ENCODE data around the gene CEBPZ.
"Not testable (repeated sequence)": the region's sequence is repeated elsewhere in the genome, so short reads cannot be mapped to it uniquely, and the experiment has no call there.

The CEBPZ gene, protein sequence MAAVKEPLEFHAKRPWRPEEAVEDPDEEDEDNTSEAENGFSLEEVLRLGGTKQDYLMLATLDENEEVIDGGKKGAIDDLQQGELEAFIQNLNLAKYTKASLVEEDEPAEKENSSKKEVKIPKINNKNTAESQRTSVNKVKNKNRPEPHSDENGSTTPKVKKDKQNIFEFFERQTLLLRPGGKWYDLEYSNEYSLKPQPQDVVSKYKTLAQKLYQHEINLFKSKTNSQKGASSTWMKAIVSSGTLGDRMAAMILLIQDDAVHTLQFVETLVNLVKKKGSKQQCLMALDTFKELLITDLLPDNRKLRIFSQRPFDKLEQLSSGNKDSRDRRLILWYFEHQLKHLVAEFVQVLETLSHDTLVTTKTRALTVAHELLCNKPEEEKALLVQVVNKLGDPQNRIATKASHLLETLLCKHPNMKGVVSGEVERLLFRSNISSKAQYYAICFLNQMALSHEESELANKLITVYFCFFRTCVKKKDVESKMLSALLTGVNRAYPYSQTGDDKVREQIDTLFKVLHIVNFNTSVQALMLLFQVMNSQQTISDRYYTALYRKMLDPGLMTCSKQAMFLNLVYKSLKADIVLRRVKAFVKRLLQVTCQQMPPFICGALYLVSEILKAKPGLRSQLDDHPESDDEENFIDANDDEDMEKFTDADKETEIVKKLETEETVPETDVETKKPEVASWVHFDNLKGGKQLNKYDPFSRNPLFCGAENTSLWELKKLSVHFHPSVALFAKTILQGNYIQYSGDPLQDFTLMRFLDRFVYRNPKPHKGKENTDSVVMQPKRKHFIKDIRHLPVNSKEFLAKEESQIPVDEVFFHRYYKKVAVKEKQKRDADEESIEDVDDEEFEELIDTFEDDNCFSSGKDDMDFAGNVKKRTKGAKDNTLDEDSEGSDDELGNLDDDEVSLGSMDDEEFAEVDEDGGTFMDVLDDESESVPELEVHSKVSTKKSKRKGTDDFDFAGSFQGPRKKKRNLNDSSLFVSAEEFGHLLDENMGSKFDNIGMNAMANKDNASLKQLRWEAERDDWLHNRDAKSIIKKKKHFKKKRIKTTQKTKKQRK
- total RNA-seq: 137 to 150 reads per million in 2 donors

DNA sequence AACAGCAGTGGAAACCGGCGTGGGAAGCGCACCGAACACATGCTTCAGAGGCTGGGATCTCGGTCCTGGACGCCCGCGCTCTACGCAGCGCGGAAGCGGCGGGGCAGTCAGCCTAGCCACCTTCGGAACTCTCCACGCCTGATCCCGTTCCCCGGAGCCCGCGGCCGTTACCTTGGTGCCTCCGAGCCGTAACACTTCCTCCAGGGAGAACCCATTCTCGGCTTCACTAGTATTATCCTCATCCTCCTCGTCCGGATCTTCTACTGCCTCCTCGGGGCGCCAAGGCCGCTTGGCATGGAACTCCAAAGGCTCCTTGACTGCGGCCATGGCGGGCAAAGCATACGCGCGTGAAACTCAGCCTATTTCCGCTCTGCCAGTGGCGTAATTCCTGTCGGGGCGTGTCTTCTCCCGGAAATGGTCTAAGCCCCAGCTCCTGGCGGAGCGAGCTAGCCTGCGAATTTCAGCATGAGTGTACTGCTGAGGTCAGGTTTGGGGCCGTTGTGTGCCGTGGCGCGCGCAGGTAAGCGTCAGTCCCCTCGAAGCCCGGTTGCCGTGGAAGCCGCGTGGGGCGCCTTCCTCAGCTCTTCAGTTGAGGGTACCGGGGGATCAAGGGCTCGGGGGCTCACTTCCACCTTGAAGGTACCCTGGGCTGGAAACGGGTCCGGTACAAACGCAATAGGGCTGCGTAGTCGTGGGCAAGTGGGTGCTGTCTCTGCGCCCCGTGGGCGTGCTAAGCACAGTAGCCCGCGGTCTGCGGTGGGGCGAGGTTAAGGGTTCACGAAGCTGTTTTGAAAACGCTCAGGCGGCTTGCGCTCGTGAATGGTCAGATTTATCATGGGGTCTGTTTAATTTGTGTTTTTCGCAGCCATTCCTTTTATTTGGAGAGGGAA, at the start of gene CEBPZ, which contains the start of gene NDUFAF7:
CEBPZ (minus strand) TSS at position 356 of the 890 bp plus-strand sequence; CDS start at position 327, 29 bp downstream.
NDUFAF7 (plus strand) TSS at position 418 of the 890 bp plus-strand sequence; CDS start at position 466, 48 bp downstream.
- DNase-seq: peak; percentile 58

DNA sequence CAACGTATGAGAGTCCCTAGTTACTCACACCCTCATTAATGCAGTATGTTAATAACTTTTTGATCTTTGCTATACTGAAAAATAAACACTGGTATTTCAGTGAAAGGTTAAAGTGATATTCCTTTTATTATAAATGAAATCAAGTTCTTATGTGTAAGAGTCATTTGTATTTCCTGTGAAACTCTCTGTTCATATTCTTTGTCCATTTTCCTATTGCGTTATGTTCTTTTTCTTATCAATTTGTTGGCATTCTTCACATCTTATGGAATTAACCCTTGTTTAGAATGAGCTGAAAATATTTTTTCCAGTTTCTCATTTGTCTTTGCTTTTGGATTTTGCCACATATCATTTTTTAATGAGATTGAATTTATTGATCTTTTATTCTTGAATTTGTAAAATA, 44.9 kb upstream of the CEBPZ start:
- no peak for DNase-seq

DNA sequence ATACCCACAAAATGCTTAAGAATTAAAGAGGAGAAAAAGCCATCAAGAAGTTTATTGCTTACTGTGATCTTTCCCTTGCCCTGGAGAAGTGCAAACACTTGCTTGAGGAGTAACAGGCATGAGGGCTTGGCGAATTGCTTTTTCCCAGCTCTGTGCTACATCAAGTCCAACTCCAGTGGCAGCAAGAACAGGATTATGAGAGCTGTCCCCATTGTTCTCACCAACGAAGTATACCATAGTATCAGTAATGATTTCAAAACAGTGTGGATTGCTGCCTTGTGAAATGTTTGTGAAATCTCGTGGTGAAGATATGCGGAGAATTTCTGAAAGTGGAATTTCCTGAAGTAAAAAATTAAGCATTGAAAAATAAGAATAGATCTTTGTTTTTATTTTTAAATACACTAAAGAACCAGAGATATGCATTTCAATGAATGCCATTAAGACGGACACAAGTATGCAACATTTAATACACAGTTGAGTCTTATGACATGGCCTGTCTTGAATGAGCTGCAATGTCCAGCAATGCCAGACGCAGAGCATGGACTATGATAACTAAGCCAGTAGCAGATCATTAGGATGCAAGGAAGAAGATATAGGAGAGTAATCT, 43.1 kb upstream of the CEBPZ start:
- DNase-seq: no peak

DNA sequence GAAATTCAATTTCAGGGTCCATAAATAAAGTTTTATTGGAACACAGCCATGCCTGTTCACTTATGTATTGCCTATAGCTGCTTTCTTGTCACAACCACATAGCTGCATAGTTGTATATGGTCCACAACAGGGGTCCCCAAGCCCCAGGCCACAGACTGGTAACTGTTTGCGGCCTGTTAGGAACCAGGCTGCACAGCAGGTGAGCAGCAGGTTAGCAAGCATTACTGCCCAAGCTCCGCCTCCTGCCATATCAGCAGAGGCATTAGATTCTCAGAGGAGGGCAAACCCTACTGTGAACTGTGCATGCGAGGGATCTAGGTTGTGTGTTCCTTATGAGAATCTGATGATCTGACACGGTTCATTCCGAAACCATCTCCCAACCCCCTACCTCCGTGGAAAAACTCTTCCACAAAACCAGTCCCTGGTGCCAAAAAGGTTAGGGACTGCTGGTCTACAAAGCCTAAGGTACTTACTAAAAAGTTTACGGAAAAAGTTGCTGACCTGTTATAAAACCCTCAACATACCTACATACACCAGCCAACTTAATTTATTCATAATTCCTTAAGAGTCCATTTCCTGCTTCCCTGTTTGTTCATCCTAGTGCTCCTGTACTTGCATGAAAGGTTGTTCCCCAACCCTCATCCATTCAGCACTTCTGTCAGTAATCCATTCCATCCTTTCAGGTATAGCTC, 40.1 kb upstream of the CEBPZ start:
- DNase-seq: no peak

DNA sequence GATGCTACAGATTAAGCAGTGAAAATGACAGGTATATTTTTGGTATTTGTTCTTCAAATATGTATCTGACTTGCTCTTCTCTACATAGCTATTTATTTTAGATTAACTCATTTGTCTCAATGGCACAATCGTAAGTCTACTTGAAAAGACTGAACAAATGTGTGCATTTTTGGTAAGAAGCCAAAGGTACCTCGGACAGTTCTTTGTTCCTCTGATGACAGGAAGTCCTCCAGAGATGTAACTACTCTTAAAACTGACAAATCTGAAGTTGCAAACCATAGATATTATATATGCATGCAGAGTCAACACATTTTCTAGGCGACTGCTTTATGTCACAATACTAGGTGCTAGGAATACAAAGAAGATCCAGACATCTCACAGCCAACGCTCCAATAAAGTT, 36.7 kb upstream of the CEBPZ start:
- DNase-seq: no peak

DNA sequence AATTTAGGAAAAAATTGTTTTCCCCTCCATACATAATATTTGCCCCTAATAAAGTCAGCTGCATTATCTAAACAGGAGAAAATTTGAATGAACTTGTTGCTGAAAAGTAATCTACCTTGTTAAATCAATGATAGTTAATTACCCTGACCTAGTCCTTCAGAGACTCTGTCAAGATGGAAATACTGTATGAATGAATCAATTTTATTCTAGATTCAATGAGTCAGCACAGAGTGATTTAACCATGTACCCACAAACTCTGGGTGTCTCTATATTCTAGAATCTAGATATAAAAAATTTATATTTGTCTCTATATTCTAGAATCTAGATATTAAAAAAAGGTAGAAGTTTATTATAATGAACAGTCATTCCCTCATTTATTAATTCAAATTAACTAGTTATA, 36.3 kb upstream of the CEBPZ start:
- no peak for DNase-seq

DNA sequence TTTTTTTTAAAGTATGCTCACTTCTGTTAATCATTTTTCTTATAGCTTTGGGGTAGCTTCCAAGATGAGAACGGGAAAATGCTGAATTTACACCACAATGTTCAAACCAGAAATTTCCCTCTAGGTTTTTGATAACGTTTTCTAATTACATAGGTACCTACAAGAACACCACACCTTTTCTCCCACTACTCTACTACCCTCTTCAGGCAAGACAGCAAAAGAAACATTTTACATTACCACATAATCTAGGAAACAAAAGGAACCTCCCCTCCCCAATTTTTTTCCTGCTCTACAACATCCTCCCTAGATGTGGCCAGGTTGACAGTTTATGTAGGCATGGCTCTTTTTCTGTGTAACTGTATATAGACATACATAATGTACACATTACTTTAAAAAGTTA, 32.4 kb upstream of the CEBPZ start:
- no peak for DNase-seq

DNA sequence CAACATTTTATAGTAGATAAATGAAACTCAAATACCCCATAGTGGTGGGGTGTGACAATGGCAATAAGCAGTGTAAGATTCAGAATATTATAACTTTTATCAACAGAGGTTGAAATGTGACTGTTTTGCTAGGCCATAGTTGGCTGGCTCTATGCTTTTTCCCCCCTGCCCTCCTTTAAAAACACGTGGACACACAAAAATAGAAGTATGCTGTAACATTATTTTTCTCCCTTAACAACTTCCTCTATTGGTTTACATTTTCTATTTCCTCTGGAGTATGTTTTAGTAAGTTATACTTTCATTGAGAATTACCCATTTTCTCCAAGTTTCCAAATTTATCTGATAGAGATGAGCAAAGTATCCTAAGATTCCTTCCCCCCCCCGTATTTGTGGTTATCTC, 31.1 kb upstream of the CEBPZ start:
- DNase-seq: no peak

DNA sequence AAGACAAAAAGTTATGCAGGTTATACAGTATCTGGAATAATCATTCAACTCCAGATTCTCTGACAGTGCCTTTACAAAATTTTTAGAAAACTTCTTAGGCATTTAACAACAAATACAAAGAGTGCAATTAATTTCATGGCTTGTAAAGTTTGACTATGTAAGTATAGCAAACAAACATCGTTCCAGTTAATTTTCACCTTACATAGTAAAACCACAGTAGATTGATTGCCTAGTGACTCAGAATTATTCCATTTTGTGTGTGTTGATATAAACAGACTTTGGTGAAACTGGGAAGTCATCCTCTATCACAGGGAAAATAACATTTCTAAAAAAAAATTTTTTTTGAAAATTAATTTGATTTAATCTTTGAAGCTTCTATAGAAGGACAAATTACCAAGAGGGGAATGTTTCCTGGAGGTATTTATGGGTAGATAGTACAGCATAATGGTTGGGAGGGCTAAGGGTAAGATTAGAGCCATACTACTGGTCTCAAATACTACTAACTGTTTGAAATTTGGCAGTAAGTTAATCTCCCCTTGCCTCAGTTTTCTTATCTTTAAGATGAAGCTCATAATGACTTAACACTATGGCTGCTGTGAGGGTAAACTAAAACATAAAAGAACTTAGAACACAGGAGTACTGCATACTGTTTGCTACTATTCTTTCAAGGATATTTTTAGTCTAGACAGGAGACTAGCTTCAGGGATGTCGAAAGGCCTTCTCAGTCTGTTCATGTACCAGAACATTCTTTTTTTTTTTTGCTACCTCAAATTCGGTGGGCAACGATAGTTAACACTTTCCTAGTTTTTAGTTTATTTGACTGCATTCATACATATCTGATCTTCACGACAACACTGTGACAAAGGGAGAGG, 19.7 kb upstream of the CEBPZ start:
- no peak for DNase-seq

DNA sequence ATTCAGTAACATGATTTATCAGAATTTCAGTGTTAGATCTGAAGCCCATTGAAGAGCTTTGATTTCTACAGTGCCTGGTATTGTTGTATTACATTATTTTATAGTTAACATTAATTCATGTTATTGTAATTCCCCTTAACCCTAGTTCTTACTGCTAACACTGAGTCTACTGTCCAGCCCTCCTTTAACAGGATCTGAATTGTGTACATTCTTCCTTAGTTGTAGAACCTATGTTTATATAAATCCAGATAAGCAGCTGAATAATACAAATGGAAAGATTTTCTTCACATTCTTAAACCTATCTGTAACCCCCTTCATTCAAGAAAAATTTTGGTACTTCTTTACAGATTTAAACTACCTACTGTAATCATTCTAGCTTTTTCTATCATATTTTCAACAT, 14.8 kb upstream of the CEBPZ start:
- DNase-seq: no peak

DNA sequence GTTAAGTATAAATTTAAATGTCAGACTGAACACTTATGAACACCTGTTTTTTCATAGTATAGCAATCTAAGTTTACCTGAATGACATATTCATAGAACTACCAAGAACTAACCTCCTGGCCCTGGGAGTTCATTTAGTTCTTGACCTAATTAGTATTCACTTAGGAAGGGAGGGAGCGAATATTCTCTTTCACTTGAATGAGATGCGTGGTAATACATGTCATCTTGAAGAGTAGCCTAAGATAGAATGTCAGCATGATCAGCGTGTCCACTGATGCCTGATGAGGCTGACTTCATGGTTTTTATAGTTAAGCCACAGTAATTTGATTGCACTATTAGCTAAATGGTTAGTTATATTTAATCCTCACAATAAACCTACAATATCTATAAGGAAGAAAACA, 13.4 kb upstream of the CEBPZ start:
- DNase-seq: no peak

DNA sequence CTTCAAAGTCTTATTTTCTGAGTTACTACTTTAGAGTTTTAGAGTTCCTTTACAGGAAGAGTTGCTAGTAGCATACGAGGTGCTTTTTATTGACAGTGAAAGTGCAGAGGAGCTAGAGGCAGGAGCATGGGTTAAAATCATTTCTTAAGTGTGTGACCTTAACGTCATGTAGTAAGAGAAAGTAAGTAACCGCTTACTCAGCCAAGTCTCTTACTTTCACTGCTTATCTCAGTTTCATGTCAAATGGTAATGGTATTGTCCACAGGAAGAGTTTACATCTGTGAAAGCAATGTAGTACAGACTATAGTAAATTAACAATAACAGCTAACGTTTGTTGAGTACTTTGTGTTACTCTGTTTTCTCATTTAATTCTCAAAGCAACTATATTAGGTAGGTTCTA, 12.6 kb upstream of the CEBPZ start:
- DNase-seq: no peak

DNA sequence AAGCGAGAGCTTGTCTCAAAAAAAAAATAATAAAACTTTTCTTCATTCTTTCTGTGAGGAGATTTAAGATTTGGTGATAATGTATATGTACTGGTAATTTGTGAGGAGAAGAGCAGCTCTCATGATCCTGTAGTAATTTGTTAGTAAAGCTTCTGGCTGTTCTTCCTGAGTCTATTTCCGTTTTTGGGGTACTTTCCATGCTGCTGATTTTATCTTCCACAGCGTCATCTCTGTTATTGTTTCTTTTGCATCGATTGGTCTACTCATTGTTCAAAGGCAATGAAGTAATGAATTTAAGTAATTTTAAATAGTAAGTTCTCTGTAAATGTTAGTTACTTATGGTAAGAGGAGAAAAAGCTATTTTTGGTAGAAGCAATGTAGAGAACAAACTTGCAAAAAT, 12.0 kb upstream of the CEBPZ start:
- no peak for DNase-seq

DNA sequence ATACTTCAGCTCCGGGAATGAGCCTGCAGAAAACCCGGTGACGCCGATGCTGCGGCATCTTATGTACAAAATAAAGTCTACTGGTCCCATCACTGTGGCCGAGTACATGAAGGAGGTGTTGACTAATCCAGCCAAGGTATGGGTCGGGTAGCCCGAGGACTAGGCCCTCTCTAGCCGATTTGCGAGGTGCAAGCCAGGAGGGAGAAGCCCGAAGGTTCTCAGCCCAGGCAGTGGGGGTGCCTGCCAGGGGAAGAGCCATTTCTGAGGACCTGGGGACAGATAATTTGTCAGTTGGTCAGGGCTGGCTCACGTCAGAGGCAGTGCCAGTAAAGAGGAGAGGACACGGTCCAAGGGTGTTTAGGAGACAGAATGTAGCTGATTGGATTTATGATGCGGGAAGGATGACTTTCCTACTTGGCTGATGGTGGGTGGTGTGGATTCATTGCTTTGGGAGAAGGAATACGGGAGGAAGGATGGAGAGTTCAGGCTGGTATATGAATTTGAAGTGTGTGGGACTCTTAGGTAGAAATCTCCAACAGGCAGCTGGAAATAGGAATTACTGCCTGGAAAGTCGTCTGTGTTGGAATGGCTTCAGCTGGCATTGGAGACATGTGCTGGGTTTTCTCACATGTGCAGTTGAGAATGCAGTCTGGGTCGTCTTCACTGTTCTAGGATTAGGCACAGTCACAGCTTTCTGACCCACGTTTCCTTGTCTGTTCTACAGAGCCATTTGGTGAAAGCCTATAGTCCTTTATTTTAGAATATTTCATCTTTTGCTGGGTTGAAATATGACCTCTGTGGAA, 936 bp upstream of the CEBPZ start:
- no peak for DNase-seq

DNA sequence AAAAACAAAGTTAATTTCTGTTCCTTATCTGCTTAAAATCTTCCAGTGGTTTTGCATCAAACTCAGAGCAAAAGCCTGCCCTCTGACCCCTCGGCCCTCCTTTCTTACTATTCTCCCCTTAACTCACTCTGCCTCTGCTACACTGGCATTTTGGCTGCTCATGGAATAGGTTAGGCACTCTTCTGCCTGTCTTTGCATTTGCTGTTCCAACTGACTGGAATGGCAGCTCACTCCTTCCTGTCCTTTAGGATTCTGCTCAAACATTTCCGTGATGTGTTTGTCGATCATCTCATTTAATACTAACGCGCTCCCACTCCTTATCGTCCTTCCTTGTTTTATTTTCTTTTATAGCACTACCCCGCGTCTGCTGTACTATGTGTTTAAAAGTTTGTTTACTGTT, 815 bp downstream of the CEBPZ start:
- no peak for DNase-seq

DNA sequence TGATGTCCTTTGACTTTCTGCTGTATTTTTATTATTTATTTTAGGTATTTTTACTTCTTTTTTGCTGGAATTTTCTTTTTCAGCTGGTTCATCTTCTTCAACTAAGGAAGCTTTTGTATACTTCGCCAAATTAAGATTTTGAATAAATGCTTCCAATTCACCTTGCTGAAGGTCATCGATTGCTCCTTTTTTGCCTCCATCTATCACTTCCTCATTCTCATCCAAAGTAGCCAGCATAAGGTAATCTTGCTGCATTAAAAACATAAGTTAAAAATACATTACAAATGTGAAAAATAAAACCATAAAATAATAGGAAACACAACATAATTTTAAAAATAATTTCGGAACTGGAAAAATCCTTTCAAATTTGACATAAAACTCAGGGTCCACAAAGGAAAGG, 2.6 kb downstream of the CEBPZ start:
- DNase-seq: no peak

DNA sequence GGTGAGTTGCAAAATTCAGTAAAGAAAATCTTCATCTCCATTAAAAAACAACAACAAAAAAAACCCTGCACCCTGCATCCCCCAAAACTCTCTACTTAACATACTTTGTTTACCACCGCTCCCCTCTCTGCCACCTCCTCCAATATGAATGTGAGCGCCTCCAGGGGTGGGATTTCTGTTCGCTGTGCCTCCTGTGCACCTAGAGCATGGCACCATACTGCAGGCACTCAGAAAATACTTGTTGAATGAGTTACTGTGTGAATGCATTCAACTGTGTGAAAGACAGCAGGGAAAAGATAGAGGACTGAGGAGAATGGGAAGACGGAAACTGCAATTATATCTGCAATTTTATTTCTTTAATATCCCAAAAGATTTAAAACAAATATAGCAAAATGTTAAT, 4.5 kb downstream of the CEBPZ start:
- no peak for DNase-seq

DNA sequence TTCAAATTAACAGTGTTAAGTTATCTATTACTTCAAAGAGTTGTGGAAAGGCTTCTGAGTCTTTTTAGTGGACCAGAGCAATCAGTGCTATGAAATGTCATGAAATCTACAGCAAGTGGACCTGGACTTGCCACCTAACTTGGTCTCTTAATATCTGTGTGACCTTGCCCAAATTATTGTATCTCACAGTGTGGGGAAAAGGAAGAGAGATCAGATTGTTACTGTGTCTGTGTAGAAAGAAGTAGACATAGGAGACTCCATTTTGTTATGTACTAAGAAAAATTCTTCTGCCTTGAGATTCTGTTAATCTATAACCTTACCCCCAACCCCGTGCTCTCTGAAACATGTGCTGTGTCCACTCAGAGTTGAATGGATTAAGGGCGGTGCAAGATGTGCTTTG, 6.3 kb downstream of the CEBPZ start:
- not testable (repeated sequence) for DNase-seq

DNA sequence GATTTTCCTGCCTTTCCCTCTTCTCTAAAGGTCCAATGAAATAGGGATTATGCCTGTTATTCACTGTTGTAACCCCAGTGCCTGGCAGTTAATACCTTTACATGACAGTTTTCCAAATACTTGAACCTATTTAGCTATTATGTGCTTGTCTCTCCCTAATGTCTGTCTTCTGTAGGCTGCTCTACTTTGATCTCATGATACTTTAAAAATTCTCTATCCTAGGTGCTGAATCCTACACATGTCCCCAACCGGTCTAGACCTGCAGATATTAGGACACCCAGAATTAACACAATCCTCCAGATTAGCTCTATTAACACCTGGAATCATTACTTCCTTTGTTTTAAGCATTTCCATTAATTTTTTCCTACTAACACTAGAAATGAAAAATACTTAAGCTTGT, 7.3 kb downstream of the CEBPZ start:
- DNase-seq: no peak

Data from activated gamma-delta T cell (primary cell).